ENCODE measurements around the gene TUBGCP3.

Gene TUBGCP3

DNA sequence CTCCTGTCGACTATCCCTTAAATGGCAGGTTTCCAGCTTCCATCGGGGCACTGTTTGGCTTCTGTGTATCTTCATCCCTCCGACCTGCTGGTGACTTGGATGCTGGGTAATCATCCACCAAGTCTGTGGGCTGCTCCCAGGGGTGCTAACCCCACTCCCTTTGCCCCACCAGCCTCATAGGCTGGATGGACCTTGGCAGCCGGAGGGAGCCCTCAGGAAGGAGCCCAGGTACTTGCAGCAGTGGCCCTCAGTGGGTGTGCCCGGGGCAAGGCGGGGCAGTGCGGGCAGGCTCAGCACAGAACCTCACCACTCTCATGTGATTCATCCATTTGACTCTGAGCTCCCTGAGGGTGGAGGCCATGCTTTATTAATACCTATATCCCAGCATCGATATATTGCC, 27.4 kb upstream of the TUBGCP3 start:
- DNase-seq = no peak

- no peak for DNase-seq
Observed at GRCh38 chr13:112614835-112615234, 26.9 kb upstream of the TUBGCP3 start.

DNA sequence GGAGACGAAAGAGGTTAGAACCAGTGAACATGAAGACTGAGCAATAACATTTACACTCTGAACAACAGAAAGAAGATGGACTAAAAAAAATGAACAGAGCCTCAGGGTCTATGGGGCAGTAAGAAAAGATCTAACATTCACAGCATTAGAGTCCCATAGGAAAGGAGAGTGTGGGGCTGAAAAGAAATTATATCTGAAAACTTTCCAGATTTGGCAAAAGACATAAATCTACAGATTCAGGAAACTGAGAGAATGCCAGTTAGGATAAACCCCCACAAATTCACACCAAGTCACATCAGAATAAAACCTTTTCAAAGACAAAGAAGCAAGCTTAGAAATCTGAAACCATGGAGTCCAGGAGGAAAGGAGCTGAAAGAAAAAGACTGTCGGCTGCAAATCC, 20.3 kb upstream of the TUBGCP3 start:
- no peak for DNase-seq

GRCh38 chr13:112606109-112607001, 18.4 kb upstream of the TUBGCP3 start:
- DNase-seq = peak; percentile 81

- no peak for DNase-seq
Observed at GRCh38 chr13:112605531-112605990, 17.6 kb upstream of the TUBGCP3 start.

- DNase-seq = no peak
Observed at GRCh38 chr13:112603641-112604225, 15.8 kb upstream of the TUBGCP3 start.

DNA sequence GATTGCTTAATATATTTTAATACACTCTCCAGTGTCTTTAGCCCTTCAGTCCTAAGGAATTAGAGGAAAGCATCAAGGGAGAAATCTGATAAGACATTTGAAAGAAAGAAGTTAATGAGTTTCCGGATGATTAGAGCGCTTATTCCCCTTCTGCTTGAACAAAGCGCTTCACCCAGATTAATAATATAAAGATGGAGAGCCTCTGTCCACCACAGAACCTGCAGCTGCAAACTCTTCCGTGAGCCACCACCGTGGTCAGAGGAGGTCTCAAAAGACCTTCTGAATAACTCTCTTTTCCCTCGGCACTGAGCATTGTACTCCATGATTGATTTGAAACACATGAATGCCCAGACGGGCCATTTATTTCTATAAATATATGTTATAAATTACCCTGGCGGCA, 14.2 kb upstream of the TUBGCP3 start:
- no peak for DNase-seq

DNA sequence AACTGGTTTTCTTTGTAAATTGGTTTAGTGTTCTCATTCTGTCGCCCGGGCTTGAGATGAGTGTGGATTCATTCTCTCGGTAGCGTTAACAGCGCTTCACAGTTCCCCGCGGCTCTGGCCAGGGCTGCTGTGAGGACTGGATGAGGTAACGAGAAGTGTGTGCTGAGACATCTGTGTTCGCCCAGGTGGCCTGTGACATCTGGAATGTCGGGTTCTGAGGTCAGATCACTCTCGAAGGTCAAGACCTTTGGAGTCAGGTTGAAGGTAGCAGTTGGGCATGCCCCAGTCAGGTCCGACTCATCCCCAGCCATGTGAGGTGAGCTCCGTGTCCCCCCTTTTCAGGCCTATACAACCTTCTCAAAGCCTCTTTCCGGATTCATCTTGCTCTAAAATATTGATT, 13.4 kb upstream of the TUBGCP3 start:
- no peak for DNase-seq

DNA sequence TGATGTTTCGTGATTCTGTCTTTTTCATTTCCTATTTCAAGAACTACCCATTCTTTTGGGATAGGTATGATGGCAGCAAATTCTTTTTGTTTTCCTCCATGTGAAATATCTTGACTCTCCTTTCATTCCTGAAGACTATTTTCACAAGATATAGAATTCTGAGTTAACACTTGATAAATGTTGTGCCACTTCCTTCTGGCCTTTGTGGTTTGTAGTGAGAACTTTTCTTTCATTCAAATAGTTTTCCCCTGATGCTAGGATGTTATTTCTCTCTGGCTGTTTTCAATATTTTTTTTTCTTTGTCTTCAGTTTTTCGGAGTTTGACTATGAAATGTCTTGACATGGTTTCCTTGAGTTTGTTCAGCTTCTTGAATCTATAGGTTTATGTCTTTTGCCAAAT, 8.3 kb upstream of the TUBGCP3 start:
- DNase-seq = no peak

DNA sequence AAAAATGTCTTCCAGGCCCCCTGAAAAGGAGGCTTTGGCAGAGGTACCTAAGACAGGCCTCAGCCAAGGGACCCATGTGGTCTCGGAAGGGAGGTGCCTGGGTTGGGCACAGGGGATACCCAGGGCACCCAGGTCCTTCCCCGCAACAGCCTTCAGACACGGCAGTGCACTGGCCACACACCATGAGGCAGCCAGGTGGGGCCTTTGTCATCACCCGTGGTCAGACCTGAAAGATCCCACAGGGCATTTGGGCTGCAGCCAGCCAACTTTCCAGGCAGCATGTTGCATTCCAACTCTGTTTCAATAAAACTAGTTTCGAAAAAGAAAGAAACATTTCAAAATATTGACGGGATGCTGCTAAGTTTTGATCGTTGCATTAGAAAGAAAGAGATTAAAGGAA, 4.7 kb upstream of the TUBGCP3 start:
- DNase-seq = no peak

DNA sequence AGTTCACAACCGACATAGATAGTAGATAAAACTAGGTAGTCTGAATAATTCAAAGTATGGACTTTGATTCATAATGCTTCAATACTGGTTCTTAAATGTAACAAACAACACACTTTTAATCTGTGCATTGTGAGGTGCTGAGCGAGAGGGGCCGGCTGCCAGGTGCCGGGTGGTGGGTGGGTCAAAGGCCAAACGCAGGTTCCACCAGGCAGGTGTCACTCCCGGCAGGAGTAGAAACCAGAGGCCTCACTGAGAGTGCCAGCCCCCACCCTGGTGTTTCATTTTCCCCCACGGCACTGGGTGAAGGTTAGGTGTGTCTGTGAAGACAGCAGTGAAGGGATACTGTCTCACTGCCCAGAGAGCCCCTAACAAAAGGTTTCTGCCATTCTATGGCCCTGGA, 4.2 kb upstream of the TUBGCP3 start:
- DNase-seq = no peak

DNA sequence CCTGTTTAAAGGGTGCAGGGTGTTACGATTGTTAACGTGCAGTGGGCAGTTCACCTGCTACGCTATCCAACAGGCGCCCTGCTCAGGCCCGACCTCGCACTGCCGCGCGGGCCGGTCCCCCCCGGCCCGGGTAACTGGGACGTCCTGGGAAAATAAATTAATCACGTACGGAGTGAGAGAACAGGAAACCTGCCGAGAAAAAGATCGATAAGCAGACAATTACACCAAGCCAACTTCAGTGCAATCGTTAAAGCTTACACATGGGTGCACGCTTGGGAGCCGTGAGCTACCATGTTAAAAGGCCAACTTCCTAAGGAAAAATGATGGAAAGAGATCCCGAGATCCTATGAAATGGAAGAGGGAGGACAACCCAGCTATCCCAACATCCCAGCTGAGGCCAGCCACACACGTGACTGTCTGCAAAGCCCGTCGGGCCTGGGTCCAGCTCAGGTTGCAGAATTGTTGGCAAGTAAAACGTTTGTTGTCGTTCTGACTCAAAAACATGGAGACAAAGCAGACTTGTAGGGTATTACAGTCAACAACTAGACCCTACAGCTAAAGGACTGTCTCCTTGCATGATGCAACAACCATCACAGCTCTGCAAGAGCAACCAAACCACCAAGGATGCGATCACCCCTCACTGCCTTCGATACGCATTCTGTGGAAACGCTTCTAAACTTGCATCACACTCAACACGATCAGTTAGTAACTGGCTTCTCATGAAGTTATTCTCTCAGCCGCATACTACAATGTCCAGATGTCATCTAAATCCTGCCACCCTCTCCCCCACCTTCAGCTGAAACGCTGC, 741 bp upstream of the TUBGCP3 start:
- DNase-seq = peak; percentile 32

GRCh38 chr13:112587212-112587763, 665 bp downstream of the TUBGCP3 start:
- DNase-seq = peak; percentile 69

GRCh38 chr13:112586334-112586960, 1.5 kb downstream of the TUBGCP3 start:
- no peak for DNase-seq

DNA sequence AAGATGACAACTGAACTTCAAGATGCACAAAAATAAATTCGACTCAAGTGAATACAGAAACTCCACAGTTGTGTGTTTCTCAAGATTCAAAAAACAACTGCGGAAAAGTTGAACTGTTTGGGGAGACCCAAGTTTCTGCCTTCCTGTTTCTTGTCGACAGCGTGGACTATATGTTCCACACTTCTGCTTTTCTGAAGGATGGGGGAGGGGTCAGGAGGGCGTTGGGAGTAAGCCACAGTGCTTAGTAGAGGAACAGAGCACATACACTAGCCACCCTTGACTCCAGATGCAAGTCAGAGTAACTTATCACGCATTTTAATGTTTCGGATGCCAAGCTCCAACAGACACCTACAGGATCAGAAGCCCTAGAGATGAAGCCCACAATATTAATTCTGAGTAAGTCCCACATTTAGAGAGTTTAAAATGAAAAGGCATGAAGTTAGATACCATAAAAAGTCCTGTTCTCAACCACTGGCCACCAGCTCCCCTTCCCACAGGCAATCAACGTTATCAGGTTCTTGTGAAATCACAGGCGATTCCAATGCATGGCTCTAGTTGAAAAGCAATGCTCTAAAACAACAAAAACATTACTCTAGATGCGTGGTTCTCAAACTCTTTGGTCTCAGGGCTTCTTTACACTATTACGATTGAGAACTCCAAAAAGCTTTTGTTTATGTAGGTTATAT, 4.2 kb downstream of the TUBGCP3 start:
- DNase-seq = no peak

GRCh38 chr13:112582263-112582662, 5.7 kb downstream of the TUBGCP3 start:
- no peak for DNase-seq

- no peak for DNase-seq
Observed at GRCh38 chr13:112580912-112581311, 7.0 kb downstream of the TUBGCP3 start.

GRCh38 chr13:112580211-112580610, 7.7 kb downstream of the TUBGCP3 start:
- DNase-seq = no peak

GRCh38 chr13:112579310-112579843, 8.6 kb downstream of the TUBGCP3 start:
- no peak for DNase-seq

DNA sequence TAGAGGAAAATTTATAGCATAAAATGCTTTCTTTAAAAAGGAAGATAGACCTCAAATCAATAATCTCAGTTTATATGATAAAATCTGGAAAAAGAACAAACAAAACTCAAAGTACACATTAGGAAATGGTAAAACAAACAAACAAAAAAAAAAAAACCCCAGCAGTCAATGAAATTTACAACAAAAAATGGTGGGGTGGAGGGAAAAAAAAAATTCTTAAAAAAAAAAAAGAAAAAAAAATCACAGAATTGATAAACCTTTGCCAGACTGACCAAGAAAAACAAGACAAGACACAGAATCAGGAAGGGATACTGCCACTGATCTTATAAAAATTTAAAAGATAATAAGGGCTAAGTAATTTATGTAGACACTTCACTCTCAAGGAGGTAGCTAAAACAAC, 11.2 kb downstream of the TUBGCP3 start:
- DNase-seq = no peak

GRCh38 chr13:112576191-112576590, 11.8 kb downstream of the TUBGCP3 start:
- peak; percentile 27 for DNase-seq

GRCh38 chr13:112575675-112576074, 12.3 kb downstream of the TUBGCP3 start:
- DNase-seq = no peak

All from DMS53 (cell line).